NCI-H146 treated with DMSO at 0.1 percent for 48 hours (cell line): ENCODE data around the gene KRTAP19-4.

Experiments
- DNase-seq: peaks from one replicate; lab custom pipeline; 2025; ENCODE audit not compliant: unreplicated experiment; lab: John Stamatoyannopoulos, UW

The KRTAP19-4 gene

GRCh38 chr21:30497065-30497464, at the start of gene KRTAP19-4:
TSS of gene KRTAP19-4 (minus strand) at chr21:30497165. CDS start at chr21:30497110, 55 bp downstream.
- DNase-seq = no peak

GRCh38 chr21:30541764-30542163, 44.8 kb upstream of the KRTAP19-4 start, which contains the start of gene KRTAP19-6:
TSS of gene KRTAP19-6 (minus strand) at chr21:30541864. CDS start at chr21:30541833, 31 bp downstream.
- no peak for DNase-seq

DNA sequence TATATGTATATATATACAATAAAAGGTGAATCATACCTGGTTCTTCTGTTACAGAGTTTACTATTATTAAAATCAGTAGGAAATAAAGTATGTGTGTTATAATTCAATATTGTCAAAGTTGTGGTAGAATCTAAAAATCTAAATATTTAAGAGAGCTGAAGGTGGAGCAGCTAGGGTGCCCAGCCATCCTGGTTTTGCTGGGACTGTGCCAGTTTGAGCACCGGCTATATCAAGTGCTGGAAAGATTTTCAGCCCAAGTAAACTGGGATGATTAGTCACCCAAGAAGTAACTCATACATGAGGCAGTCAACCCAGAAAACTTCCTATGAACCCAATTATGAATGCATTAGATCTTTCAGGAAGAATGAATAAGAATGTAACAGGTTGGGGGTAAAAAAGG, 21.9 kb upstream of the KRTAP19-4 start:
- no peak for DNase-seq

- DNase-seq = no peak
Observed at GRCh38 chr21:30515681-30516080, 18.7 kb upstream of the KRTAP19-4 start.

DNA sequence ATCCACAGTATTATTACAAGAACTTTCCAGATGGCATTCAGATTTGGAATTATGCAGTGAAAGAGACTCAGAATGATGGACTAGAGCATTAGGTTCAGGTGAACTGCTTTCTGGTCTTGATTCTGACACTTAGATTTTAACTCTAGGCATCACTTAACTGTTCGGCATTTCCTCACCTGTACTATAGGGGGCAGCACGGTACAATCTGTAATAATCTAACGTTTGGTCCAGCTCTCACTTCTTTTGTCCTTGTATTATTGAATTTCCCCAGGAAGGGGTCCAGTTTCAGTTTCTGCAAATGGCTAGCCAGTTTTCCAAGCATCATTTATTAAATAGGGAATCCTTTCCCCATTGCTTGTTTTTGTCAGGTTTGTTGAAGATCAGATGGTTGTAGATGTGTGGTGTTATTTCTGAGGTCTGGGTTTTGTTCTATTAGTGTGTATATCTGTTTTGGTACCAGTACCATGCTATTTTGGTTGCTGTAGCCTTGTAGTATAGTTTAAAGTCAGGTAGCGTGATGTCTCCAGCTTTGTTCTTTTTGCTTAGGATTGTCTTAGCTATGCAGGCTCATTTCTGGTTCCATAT, 8.7 kb upstream of the KRTAP19-4 start:
- peak; percentile 8 for DNase-seq

- DNase-seq = no peak
Observed at GRCh38 chr21:30502041-30502440, 5.1 kb upstream of the KRTAP19-4 start, which contains the start of gene KRTAP19-5. TSS of gene KRTAP19-5 (minus strand) at chr21:30502141. CDS start at chr21:30502090, 51 bp downstream.

DNA sequence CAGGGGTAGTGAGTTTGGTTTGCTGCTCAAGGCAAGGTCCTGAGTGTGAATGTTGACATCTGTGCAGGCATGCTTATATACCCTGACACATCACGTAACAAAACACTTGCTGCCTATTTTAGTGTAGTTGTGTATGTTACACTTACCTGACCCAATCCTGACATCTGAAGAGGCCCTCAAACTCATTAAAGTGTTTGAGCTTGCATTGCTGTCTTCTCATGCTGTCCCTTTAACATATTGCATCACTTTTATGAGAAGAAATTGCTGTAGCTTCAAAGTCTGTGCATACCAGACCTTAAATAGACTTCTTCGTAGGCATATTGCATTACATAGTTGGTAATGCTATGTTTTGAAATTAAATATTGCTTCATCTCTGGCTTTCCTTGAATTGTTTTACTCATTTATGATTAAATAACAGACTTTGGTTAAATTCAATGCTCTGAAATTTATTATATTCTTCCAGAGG, 5.0 kb downstream of the KRTAP19-4 start, which contains the start of gene KRTAP19-3:
KRTAP19-3 (minus strand) TSS at position 51 of the 466 bp plus-strand sequence. CDS start 56 bp downstream, outside the sequence.
- DNase-seq = no peak

GRCh38 chr21:30487336-30487735, 9.6 kb downstream of the KRTAP19-4 start, which contains the start of gene KRTAP19-2:
TSS of gene KRTAP19-2 (minus strand) at chr21:30487436. CDS start at chr21:30487348, 88 bp downstream.
- DNase-seq = no peak

- no peak for DNase-seq
Observed at GRCh38 chr21:30486180-30486579, 10.8 kb downstream of the KRTAP19-4 start.

DNA sequence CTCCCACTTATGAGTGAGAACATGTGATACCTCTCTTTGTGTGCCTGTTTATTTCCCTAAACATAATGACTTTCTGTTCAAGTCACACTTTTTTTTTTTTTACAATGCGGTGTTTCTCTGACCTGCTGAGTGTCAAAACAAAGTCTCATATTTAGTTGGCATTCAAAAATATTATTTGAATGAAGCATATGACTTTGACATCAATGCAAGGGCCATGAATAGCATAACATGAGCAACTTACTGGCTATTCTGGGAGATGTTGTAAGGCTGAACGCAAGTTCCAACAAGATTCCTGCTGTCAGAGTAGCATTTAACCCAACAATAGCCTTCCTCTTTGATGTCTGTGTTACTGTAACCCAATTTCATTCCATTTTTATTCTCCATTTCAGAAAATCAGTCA, 14.8 kb downstream of the KRTAP19-4 start:
- DNase-seq = no peak

DNA sequence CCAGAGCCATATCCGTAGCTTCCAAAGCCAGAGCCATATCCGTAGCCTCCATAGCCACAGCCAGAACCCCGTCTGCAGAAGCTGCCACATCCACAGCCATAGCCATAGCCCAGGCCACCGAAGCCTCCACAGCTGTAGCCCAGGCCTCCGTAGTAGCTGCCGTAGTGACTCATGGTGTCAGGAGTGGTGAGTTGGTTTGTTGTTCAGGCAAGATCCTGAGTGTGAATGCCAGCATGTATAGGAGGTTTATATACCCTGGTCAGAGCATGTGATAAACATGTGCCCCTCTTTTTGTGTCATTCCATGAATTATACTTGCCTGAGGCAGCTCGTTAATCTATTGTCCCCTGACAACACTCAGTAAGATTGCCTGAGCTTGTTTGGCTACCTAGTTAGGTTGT, 16.8 kb downstream of the KRTAP19-4 start, which contains the start of gene KRTAP19-1:
KRTAP19-1 (minus strand) TSS at position 223 of the 400 bp plus-strand sequence; CDS start at position 173, 50 bp downstream.
- DNase-seq = no peak

DNA sequence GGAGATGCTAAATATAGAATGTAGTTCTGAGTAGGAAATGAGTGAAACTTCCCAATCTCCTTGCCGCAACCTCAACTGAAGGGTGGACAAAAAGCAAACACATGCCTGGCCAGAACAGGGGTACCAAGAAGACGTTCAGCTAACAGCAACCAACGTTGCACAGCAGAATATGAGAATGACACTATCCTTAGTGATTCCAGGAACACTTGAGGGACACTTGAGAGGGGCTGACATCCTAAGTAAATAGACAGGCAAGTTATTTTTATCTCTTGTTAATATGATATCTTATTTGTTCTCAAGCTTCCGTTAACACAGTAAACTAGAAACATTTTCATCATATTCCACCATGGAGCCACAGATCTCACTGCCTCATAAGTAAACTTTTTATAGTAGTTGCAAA, 17.7 kb downstream of the KRTAP19-4 start:
- no peak for DNase-seq

- DNase-seq = no peak
Observed at GRCh38 chr21:30478004-30478403, 19.0 kb downstream of the KRTAP19-4 start.

DNA sequence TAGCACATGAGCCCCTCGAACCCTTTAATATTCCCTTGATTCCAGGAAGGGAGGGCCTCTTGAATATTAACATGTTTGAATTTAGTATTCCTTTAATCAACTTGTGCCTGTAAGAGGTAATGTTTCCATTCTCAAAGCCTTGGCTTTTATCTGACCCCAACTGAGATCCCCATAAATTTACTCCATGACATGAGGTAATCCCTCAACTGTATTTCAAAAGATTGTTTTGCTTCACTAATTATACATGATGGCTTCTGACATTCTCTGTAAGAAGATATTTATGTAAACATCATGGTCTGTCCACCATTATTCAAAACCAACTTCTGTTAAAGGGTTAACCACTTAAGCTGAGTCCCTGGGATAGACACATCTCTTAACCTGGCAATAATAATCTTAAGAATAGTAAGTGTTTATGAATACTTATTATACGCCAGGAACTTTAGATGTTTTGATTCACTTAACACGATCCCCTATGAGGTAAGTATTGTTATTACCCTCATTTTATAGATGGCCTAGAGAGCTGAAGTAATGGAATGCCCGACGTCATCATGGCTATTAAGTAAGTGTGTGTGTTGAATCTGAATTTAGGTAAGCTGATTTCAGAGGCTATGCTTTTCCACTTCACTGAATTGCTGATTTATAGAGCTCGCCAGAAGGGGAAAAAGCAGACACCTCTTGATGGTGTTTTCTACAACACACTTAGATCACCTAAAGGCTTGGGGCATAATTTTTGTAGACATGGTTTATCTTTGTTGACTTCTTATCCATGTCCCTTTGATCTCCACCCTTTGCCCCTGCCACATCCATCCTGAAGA, 27.9 kb downstream of the KRTAP19-4 start:
- DNase-seq = no peak

- DNase-seq = no peak
Observed at GRCh38 chr21:30463713-30464112, 33.3 kb downstream of the KRTAP19-4 start.

DNA sequence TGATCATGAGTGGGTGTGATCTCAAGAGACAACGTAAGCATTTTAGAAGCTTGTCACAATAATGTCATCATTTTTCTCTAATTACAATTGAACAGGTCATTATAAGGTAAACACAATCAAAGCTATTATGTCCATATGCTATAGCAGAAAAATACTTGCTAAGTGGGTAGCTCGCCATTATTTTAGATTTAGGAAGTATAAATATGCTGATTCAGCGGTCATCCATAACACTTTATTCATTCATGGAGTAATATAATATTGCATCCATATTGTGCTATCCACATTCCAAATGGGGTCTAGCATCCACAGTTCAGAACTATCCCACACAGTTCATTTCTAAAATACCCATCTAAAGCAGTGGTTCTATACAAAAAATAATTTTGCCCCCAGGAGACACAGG, 48.5 kb downstream of the KRTAP19-4 start:
- no peak for DNase-seq

GRCh38 chr21:30447056-30447455, 49.9 kb downstream of the KRTAP19-4 start:
- DNase-seq = no peak
